HUES64 (cell line): Measurements from ENCODE around the gene OR8S1. TPM values are rescaled to one million over a fixed set of nuclear protein-coding genes. Genes with fewer than 3 reads are reported as not detected.
"Not testable (repeated sequence)": the region's sequence is repeated elsewhere in the genome, so short reads cannot be mapped to it uniquely, and the experiment has no call there.

Experiments used
- H3K27ac ChIP-seq: 2 replicates; pipeline ENCODE4 v1.7.0; 2013; ENCODE audit warnings: low read depth, low read length, inconsistent platforms
- H3K27me3 ChIP-seq: 2 replicates; pipeline ENCODE4 v1.6.1; 2013; ENCODE audit warnings: mild to moderate bottlenecking, low read length; ENCODE audit not compliant: insufficient read depth
- H3K36me3 ChIP-seq: 2 replicates; pipeline ENCODE4 v1.6.1; 2013; ENCODE audit warnings: mild to moderate bottlenecking, low read length; ENCODE audit not compliant: insufficient read depth
- H3K4me1 ChIP-seq: 2 replicates; pipeline ENCODE4 v1.6.1; 2013; ENCODE audit warnings: mild to moderate bottlenecking, low read length, moderate library complexity; ENCODE audit not compliant: insufficient read depth
- H3K4me3 ChIP-seq: 2 replicates; pipeline ENCODE4 v1.5.1; 2013; ENCODE audit warnings: mild to moderate bottlenecking, low read length, moderate library complexity
- H3K9ac ChIP-seq: 2 replicates; pipeline ENCODE4 v1.6.1; 2013; ENCODE audit warnings: mild to moderate bottlenecking, low read depth, low read length
- H3K9me3 ChIP-seq: 2 replicates; pipeline ENCODE4 v1.6.1; 2013; ENCODE audit warnings: low read depth, low read length; ENCODE audit not compliant: insufficient read depth
- WGBS: fragments of 150-250, 120-280 bp; methylation state at CpG from one replicate; pipeline ENCODE4 v1.1.7; 2013; ENCODE audit warnings: missing lambda C conversion rate; 5-methylcytosine and 5-hydroxymethylcytosine counted together
- polyA plus RNA-seq, 2 experiments: library from polyadenylated mRNA; stranded (reverse); fragments of 50-300 nt; gene quantifications; one replicate each; pipeline ENCODE4 v1.2.3, GENCODE V29; 2013

The OR8S1 gene
- not detected for polyA plus RNA-seq (2013, experiment 1 of 2)
- not detected for polyA plus RNA-seq (2013, experiment 2 of 2)

GRCh38 chr12:48525332-48525731 is at the start of gene OR8S1:
TSS of gene OR8S1 (plus strand) at chr12:48525632. CDS start at chr12:48525632, 0 bp downstream.
- WGBS = 91% methylated on average over 5 of the region's 5 CpGs
- H3K4me3 ChIP-seq = no peak within 1 kb of the TSS
- no peaks in the 10 kb centered on the region for H3K36me3 ChIP-seq
- no peaks in the 10 kb centered on the region for H3K27me3 ChIP-seq
- H3K27ac ChIP-seq = no peak within 1 kb of the TSS
- no peaks in the 10 kb centered on the region for H3K4me1 ChIP-seq
- no peak within 1 kb of the TSS for H3K9ac ChIP-seq
- no peaks in the 10 kb centered on the region for H3K9me3 ChIP-seq

GRCh38 chr12:48482198-48482597 is 43.2 kb upstream of the OR8S1 start, which contains the start of gene C12orf54:
TSS of gene C12orf54 (plus strand) at chr12:48482498. CDS start at chr12:48483297, 799 bp downstream.
- WGBS = 95% methylated on average over 2 of the region's 2 CpGs
- Histone ChIP-seq H3K9me3 (0 out of 2 replicates have a peak, but pooled peaks cover 4% of the 10 kb centered on the region), H3K9ac (no peak within 1 kb of the TSS), H3K27me3 (no peaks in the 10 kb centered on the region; the same call in 1 of the 2 replicates), H3K4me1 (no peaks in the 10 kb centered on the region), H3K27ac (no peak within 1 kb of the TSS), H3K4me3 (no peak within 1 kb of the TSS), H3K36me3 (no peaks in the 10 kb centered on the region)

GRCh38 chr12:48482930-48483329 is 42.5 kb upstream of the OR8S1 start:
- H3K4me1 ChIP-seq = no peaks in the 10 kb centered on the region
- H3K9ac ChIP-seq = no peak overlapping the region
- H3K27ac ChIP-seq = no peak overlapping the region
- no peak overlapping the region for H3K4me3 ChIP-seq
- no peaks in the 10 kb centered on the region; the same call in 1 of the 2 replicates for H3K27me3 ChIP-seq
- no peaks in the 10 kb centered on the region for H3K36me3 ChIP-seq
- H3K9me3 ChIP-seq = 0 out of 2 replicates have a peak, but pooled peaks cover 4% of the 10 kb centered on the region
- 90% methylated on average over 3 of the region's 3 CpGs for WGBS

- H3K27me3 ChIP-seq = no peaks in the 10 kb centered on the region; the same call in 1 of the 2 replicates
- WGBS = 90% methylated on average over 2 of the region's 2 CpGs
Measured at GRCh38 chr12:48486261-48486660, 39.2 kb upstream of the OR8S1 start.

GRCh38 chr12:48486679-48487078 is 38.8 kb upstream of the OR8S1 start:
- Histone ChIP-seq H3K27ac (no peak overlapping the region), H3K9ac (no peak overlapping the region), H3K9me3 (no peaks in the 10 kb centered on the region), H3K27me3 (no peaks in the 10 kb centered on the region; the same call in 1 of the 2 replicates), H3K4me1 (no peaks in the 10 kb centered on the region), H3K36me3 (no peaks in the 10 kb centered on the region), H3K4me3 (no peak overlapping the region)
- 83% methylated on average over 5 of the region's 5 CpGs for WGBS

More at GRCh38 chr12:48486261-48486660, 39.2 kb upstream of the OR8S1 start:
- no peak overlapping the region for H3K9ac ChIP-seq
- no peak overlapping the region for H3K4me3 ChIP-seq
- H3K27ac ChIP-seq = no peak overlapping the region
- no peaks in the 10 kb centered on the region for H3K4me1 ChIP-seq
- H3K9me3 ChIP-seq = no peaks in the 10 kb centered on the region
- no peaks in the 10 kb centered on the region for H3K36me3 ChIP-seq

GRCh38 chr12:48489012-48489411 is 36.4 kb upstream of the OR8S1 start:
- Histone ChIP-seq H3K27me3 (no peaks in the 10 kb centered on the region; the same call in 1 of the 2 replicates), H3K9ac (no peak overlapping the region), H3K9me3 (no peaks in the 10 kb centered on the region), H3K36me3 (no peaks in the 10 kb centered on the region), H3K4me3 (no peak overlapping the region), H3K4me1 (no peaks in the 10 kb centered on the region), H3K27ac (no peak overlapping the region)
- WGBS = 78% methylated on average over 2 of the region's 2 CpGs

- not testable (repeated sequence) for H3K9me3 ChIP-seq, H3K27ac ChIP-seq, H3K36me3 ChIP-seq, H3K4me1 ChIP-seq, H3K9ac ChIP-seq, H3K27me3 ChIP-seq, H3K4me3 ChIP-seq
- WGBS = 90% methylated on average over 7 of the region's 7 CpGs
Measured at GRCh38 chr12:48489456-48489855, 36.0 kb upstream of the OR8S1 start.

GRCh38 chr12:48500281-48500680 is 25.2 kb upstream of the OR8S1 start:
- H3K36me3 ChIP-seq, H3K27ac ChIP-seq, H3K27me3 ChIP-seq, H3K4me3 ChIP-seq, H3K9ac ChIP-seq, H3K4me1 ChIP-seq: not testable (repeated sequence)
- 94% methylated on average over 26 of the region's 32 CpGs for WGBS
- peaks cover 30% of the 10 kb centered on the region for H3K9me3 ChIP-seq

GRCh38 chr12:48506836-48507235 is 18.6 kb upstream of the OR8S1 start:
- WGBS = 90% methylated on average over 2 of the region's 2 CpGs
- not testable (repeated sequence) for H3K27me3 ChIP-seq, H3K4me3 ChIP-seq, H3K36me3 ChIP-seq, H3K27ac ChIP-seq, H3K9ac ChIP-seq, H3K4me1 ChIP-seq
- H3K9me3 ChIP-seq = peaks cover 51% of the 10 kb centered on the region

GRCh38 chr12:48508987-48509386 is 16.4 kb upstream of the OR8S1 start:
- no peak overlapping the region for H3K9ac ChIP-seq
- H3K27ac ChIP-seq = no peak overlapping the region
- H3K4me1 ChIP-seq = no peaks in the 10 kb centered on the region
- H3K4me3 ChIP-seq = no peak overlapping the region
- peaks cover 56% of the 10 kb centered on the region for H3K9me3 ChIP-seq
- no peaks in the 10 kb centered on the region for H3K36me3 ChIP-seq
- 79% methylated on average over 2 of the region's 2 CpGs for WGBS
- no peaks in the 10 kb centered on the region for H3K27me3 ChIP-seq

- no peak overlapping the region for H3K27ac ChIP-seq
- H3K9me3 ChIP-seq = peaks cover 52% of the 10 kb centered on the region
- H3K9ac ChIP-seq = no peak overlapping the region
- no peak overlapping the region for H3K4me3 ChIP-seq
- H3K4me1 ChIP-seq = no peaks in the 10 kb centered on the region
- H3K27me3 ChIP-seq = no peaks in the 10 kb centered on the region
- no peaks in the 10 kb centered on the region for H3K36me3 ChIP-seq
- WGBS = 50% methylated on average over 1 of the region's 1 CpG
Measured at GRCh38 chr12:48510111-48510510, 15.3 kb upstream of the OR8S1 start.

- no peaks in the 10 kb centered on the region for H3K4me1 ChIP-seq
- no peak overlapping the region for H3K4me3 ChIP-seq
- H3K27ac ChIP-seq = no peak overlapping the region
- H3K36me3 ChIP-seq = no peaks in the 10 kb centered on the region
- no peak overlapping the region for H3K9ac ChIP-seq
- H3K9me3 ChIP-seq = peaks cover 48% of the 10 kb centered on the region
- 43% methylated on average over 2 of the region's 2 CpGs for WGBS
- H3K27me3 ChIP-seq = no peaks in the 10 kb centered on the region
Measured at GRCh38 chr12:48512855-48513254, 12.6 kb upstream of the OR8S1 start.
